Activated naive CD4-positive, alpha-beta T cell treated with anti-CD3 and anti-CD28 coated beads, Interleukin-2, amount 10 ng/mL, durations not matched to agents 7 days and 5 days (primary cell): ENCODE data around the gene MLLT3.
A peak's percentile ranks its signal among the peaks of the same experiment; 100 is the strongest.

ENCODE experiments used
- CTCF ChIA-PET: fragments of 350-600 bp; sonication (Branson Sonifier 250); formaldehyde crosslinking; loops from one replicate; lab custom pipeline; 2021; ENCODE audit warnings: antibody characterized with exemption; lab: Charles Lee
- DNase-seq: peaks from one replicate; pipeline ENCODE4 v3.0.0-alpha.2; 2020
- H3K27ac Mint-ChIP-seq: one replicate; pipeline ENCODE4 v1.8.0; 2021; ENCODE audit warnings: mild to moderate bottlenecking, moderate library complexity, mixed read lengths
- H3K27me3 Mint-ChIP-seq: one replicate; pipeline ENCODE4 v1.8.0; 2021; ENCODE audit warnings: mild to moderate bottlenecking, mixed read lengths
- H3K36me3 Mint-ChIP-seq: one replicate; pipeline ENCODE4 v1.8.0; 2021; ENCODE audit warnings: mixed read lengths
- H3K4me1 Mint-ChIP-seq: one replicate; pipeline ENCODE4 v1.8.0; 2021; ENCODE audit warnings: mixed read lengths
- H3K4me3 Mint-ChIP-seq: one replicate; pipeline ENCODE4 v1.8.0; 2021; ENCODE audit warnings: mild to moderate bottlenecking, moderate library complexity, mixed read lengths
- H3K9me3 Mint-ChIP-seq: one replicate; pipeline ENCODE4 v1.8.0; 2021; ENCODE audit warnings: mixed read lengths

Gene MLLT3

DNA sequence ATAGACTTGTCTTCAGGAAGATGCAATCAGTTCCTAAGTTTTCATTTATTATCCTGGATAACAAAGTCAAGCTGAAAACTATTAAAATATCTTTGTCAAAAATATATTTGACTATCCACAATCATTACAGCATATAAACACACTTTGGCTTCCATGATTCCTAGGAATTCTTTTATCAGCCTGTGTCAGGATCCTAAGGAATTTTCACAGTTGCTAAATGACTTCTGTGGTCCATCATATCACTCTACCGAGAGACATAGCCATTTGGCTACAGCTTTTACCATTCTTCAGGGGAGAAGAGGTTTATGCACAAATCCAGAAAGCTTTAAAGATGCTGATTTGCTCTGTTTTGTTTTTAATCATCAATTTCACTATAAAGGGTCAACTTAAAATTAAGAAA lies 128.3 kb downstream of the MLLT3 start:
- no peak for DNase-seq
- H3K27ac Mint-ChIP-seq, result no peak overlapping the region
- peaks cover 47% of the 10 kb centered on the region for H3K4me1 Mint-ChIP-seq
- H3K4me3 Mint-ChIP-seq, result no peak overlapping the region
- H3K27me3 Mint-ChIP-seq, result no peaks in the 10 kb centered on the region
- CTCF ChIA-PET, result no interaction called here
- H3K9me3 Mint-ChIP-seq, result no peaks in the 10 kb centered on the region
- H3K36me3 Mint-ChIP-seq, result peaks cover 26% of the 10 kb centered on the region

DNA sequence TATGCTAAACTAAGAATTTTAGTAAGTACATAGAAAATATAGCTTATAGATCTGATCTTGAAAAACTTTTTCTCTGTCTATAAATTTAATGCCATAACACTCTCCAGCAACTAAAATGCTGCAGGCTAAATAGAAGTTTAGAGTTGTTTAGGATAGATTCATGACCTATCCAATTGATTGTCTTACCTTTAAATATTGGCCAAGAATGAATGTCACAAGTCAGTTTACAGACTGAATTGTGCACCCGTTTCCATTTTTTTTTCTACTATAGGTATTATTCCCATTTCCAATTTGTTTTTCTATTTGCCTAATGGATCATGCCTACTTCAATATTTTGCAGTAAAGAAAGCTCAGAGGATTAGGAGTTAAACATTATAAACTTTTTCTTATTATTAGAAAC lies 129.5 kb downstream of the MLLT3 start:
- no peak for DNase-seq
- no peaks in the 10 kb centered on the region for H3K9me3 Mint-ChIP-seq
- H3K27ac Mint-ChIP-seq, result no peak overlapping the region
- H3K4me1 Mint-ChIP-seq, result peaks cover 45% of the 10 kb centered on the region
- peaks cover 23% of the 10 kb centered on the region for H3K36me3 Mint-ChIP-seq
- CTCF ChIA-PET, result no interaction called here
- no peaks in the 10 kb centered on the region for H3K27me3 Mint-ChIP-seq
- no peak overlapping the region for H3K4me3 Mint-ChIP-seq

DNA sequence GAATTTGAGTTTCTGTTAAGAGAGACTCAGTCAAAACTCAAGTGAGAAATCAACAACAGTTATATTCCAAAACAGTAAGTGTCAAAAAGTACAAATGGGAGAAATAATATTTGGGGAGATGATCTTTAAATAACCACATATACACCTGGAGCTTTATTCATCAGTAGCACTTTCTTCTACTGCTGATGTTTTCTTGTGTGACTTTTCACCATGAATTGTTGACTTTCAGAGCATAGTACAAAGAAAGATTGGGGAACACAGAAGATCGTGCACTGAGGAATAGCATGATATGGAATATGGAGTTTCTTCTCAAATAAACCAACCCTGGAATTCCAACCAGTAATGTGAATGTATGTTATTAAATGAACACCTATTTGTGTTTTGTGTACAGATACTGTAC lies 130.7 kb downstream of the MLLT3 start:
- Mint-ChIP-seq H3K9me3 (no peaks in the 10 kb centered on the region), H3K27me3 (no peaks in the 10 kb centered on the region), H3K4me1 (peaks cover 35% of the 10 kb centered on the region), H3K27ac (no peak overlapping the region), H3K4me3 (no peak overlapping the region), H3K36me3 (peaks cover 19% of the 10 kb centered on the region)
- CTCF ChIA-PET, result no interaction called here
- no peak for DNase-seq

DNA sequence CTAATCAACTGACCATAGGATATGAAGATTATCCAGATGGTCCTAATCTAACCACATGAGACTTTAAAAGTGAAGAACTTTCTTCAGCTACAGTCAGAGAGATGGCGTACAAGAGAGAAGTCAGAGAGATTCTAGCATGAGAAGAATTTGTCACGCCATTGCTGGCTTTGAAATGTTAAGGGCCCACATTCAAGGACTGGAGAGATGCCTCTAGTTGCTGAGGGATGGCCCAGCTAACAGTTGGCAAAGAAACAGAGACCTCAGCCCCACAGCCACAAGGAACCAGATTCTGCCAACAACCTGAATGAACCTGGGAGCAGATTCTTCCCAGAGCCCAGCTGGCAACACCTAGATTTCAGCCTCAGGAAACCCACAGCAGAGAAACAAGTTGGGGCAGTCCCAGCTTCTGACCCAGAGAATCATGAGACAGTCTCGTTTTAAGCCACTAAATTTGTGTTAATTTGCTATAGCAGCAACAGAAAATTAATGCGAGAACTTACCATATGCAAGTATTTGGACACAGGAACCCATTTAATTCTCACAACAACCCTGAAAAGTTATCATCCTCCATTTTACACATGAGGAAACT lies 132.0 kb downstream of the MLLT3 start:
- H3K36me3 Mint-ChIP-seq, result peaks cover 19% of the 10 kb centered on the region
- H3K4me1 Mint-ChIP-seq, result peaks cover 33% of the 10 kb centered on the region
- no peak overlapping the region for H3K4me3 Mint-ChIP-seq
- peak overlapping the region; percentile 28 for H3K27ac Mint-ChIP-seq
- DNase-seq, result no peak
- no peaks in the 10 kb centered on the region for H3K27me3 Mint-ChIP-seq
- H3K9me3 Mint-ChIP-seq, result no peaks in the 10 kb centered on the region
- CTCF ChIA-PET, result no interaction called here

DNA sequence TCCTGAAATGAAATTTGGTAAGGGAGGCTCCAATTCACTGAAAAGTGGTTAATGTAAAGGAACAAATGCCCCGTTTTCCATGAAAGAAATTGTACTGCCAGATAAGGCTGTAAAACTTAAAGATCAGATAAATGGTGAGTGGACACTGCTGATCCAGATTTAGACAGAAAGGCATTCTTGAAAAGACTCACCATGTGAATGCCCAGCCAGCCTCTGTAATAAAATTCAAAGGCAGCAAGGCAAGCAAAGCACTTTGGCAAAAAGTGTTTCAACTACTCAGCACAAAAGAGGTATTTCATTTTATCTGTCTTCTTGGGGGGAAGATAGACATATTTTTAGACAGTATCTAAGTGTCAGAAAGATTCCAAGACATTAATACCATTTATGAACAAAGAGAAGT lies 133.6 kb downstream of the MLLT3 start:
- Mint-ChIP-seq H3K4me1 (peaks cover 37% of the 10 kb centered on the region), H3K9me3 (no peaks in the 10 kb centered on the region), H3K27ac (no peak overlapping the region), H3K4me3 (no peak overlapping the region), H3K27me3 (no peaks in the 10 kb centered on the region), H3K36me3 (peaks cover 15% of the 10 kb centered on the region)
- no peak for DNase-seq
- CTCF ChIA-PET, result no interaction called here

DNA sequence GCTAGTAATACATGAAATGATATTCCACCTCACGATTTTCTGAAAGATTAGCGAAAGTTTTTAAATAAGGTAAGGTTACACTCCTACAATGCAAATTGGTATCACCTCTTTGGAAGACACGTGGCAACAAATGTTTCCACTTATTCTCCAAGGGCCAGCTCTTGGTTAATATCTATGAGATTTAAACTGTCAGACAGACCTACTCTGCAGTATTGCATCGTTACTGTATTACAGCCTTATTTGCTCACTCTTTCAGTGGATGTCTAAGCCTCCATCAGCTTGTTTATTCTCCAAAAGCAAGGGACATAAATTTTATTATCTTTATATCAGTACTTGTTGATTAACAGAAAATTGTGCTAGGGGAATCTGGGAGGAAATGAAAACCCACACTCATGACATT lies 135.7 kb downstream of the MLLT3 start:
- Mint-ChIP-seq H3K9me3 (no peaks in the 10 kb centered on the region), H3K36me3 (peaks cover 22% of the 10 kb centered on the region), H3K4me3 (no peak overlapping the region), H3K27me3 (no peaks in the 10 kb centered on the region), H3K27ac (no peak overlapping the region), H3K4me1 (peaks cover 42% of the 10 kb centered on the region)
- CTCF ChIA-PET, result interaction anchor here (1.7 kb wide), 1 partner anchor 67 kb away, joined by 5 read pairs; no protein-coding TSS in a partner anchor
- DNase-seq, result no peak

DNA sequence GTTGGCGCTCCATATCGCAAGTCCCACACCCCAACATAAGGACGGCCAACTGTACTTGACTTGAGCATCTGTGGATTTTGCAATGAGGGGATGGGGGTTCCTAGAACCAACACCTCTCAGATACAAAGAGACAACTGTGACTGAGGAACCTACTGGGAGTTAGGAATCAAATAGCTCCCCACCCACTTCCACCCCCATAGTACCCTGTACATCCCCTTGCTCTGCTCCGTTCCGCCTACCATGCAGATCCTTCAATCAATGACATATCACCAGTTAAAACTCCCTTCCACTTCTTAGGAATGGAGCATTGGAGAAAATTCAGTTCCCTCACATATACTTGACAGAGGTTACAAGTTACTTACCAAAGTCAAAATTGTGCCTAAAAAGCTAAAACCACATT lies 140.9 kb downstream of the MLLT3 start:
- DNase-seq, result no peak
- CTCF ChIA-PET, result no interaction called here
- Mint-ChIP-seq H3K27ac (no peak overlapping the region), H3K9me3 (no peaks in the 10 kb centered on the region), H3K36me3 (peaks cover 24% of the 10 kb centered on the region), H3K27me3 (no peaks in the 10 kb centered on the region), H3K4me3 (no peak overlapping the region), H3K4me1 (peaks cover 44% of the 10 kb centered on the region)

DNA sequence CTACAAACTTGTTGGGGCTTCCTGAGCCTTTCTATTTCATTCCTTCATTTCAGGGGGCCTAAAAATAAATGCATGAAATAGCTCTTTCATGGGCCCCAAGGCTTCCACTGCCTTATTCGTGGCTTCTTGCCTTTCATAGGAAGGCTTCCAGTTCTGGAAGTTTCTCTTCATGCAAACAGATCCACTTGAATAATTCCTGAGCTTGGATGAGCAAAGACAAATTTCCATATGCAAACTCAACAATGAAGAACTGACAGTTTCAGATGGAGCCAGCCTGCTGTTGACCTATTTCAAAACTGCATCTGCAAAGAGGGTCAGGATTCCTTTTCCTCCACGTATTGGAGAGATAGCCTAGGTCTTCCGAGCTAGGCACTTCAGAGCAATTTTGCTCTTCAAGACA lies 142.1 kb downstream of the MLLT3 start:
- CTCF ChIA-PET, result no interaction called here
- DNase-seq, result no peak
- Mint-ChIP-seq H3K4me3 (no peak overlapping the region), H3K27ac (no peak overlapping the region), H3K4me1 (peaks cover 41% of the 10 kb centered on the region), H3K9me3 (no peaks in the 10 kb centered on the region), H3K27me3 (no peaks in the 10 kb centered on the region), H3K36me3 (peaks cover 28% of the 10 kb centered on the region)

DNA sequence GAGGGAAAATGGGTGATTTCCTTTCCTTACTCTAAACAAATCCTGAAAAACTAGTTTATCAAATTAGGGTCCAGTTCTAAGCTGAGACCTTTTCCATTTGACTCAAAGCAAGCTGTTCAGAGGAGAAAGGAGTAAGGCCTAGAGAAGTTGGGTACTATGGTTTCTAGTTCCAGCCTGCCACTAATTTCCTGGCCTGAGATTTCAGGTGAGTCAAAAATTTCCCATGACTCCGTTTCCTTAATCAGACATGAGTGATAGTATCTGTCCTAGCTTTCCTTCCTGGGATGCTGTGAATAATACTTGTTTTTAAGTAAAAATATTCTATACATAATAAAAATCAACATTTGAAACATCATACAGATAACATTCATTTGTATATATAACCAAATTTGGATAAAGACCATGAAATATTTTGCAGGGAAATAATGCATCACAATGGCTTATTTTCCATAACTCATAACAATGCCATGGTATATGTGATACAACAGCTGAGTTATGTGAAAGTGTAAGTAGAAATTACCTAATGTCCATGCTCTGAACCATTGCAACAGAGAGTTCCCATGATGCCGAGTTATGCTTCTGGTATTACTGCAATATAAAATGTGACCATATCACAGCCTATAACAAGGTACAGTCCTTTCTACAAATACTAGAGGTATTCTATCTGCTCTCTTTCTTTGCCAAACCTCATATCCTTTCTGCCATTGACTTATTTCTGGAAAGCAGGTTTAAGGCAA lies 142.7 kb downstream of the MLLT3 start:
- no peak for DNase-seq

DNA sequence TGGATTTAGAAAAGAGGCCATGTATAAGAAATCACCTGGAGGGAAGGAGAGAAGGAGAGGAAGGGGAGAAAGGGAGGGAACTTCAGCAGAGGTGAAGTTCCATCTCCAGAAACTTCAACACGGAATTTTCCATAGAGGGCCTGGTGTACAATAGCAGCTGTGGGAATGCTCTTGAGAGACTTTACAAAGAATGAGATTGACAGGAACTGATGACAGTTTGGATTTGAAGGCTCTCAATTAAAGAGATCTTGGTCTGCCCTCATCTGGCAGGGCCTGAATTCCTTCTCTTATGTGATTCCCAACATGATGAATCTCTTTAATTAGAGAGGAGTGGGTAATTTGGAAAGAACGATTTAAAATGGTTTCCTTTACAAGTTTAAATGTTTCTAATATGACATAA lies 143.5 kb downstream of the MLLT3 start:
- CTCF ChIA-PET, result no interaction called here
- H3K4me3 Mint-ChIP-seq, result no peak overlapping the region
- H3K4me1 Mint-ChIP-seq, result peaks cover 36% of the 10 kb centered on the region
- DNase-seq, result no peak
- H3K27ac Mint-ChIP-seq, result no peak overlapping the region
- peaks cover 32% of the 10 kb centered on the region for H3K36me3 Mint-ChIP-seq
- no peaks in the 10 kb centered on the region for H3K9me3 Mint-ChIP-seq
- H3K27me3 Mint-ChIP-seq, result no peaks in the 10 kb centered on the region

More for the DNA sequence above, 142.7 kb downstream of the MLLT3 start:
- CTCF ChIA-PET, result no interaction called here
- Mint-ChIP-seq H3K27ac (no peak overlapping the region), H3K9me3 (no peaks in the 10 kb centered on the region), H3K27me3 (no peaks in the 10 kb centered on the region), H3K4me3 (no peak overlapping the region), H3K36me3 (peaks cover 30% of the 10 kb centered on the region), H3K4me1 (peaks cover 40% of the 10 kb centered on the region)

DNA sequence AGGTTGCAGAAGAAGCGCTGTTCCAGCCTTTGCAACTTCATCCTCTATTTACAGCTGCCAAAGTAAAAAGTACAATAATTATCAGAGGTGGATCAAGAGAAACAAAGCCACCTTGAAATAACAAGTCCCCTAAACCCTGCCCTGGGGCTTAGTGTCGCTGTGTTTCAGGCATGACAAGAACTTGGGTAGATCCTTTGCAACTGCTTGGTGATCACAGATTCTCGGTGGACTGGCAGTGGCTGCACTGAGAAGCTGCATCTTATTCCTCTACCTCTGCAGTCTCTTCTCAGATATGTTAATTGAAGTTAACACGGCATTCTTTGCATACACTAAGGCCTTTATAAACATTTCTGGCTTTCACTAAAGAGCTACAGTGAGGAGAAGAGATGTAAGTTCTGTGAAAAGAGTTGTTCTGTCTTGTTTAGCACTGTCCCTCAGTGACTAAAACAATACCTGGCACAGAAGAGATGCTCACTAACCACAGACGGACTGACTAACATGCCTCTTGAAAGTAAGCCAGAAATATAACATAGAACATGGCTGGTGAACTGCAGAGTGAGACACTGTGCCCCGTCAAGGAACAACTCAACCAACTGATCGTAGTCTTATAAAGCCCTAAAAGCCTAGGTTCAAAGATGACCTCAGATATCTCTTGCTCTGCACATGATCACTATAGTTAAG lies 144.2 kb downstream of the MLLT3 start:
- H3K27ac Mint-ChIP-seq, result no peak overlapping the region
- H3K4me1 Mint-ChIP-seq, result peaks cover 36% of the 10 kb centered on the region
- no peak for DNase-seq
- CTCF ChIA-PET, result interaction anchor here (1.5 kb wide), 1 partner anchor 121 kb away, joined by 3 read pairs; no protein-coding TSS in a partner anchor
- H3K9me3 Mint-ChIP-seq, result no peaks in the 10 kb centered on the region
- peaks cover 32% of the 10 kb centered on the region for H3K36me3 Mint-ChIP-seq
- H3K4me3 Mint-ChIP-seq, result no peak overlapping the region
- no peaks in the 10 kb centered on the region for H3K27me3 Mint-ChIP-seq

DNA sequence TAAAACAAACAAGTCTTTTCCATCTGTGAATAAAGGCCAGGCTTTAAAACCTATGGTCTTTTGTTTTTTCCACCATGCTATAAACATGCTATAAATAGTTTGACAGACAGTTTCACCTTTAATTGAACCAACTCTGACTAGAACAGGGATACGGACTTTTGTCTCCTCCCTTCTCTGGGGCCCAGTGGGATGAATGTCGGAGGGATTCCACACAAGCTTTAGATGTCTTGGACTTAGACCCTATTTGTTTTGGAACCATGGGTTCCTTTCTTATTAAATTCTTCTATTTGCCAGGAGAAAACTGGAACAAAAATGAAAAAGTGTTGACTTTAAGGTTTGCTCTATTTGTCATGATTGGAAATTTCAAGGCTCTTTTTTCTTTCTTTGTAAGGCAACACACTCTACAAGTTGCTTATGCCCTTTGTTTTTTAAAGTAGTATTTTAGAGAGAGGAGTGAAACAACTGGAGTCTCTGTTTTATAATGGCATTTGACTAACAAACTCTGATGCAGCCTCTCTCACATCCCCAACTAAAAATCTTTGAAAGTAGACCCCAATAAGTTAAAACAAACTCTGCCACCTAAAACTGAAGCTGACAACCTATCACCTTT lies 145.3 kb downstream of the MLLT3 start:
- H3K4me1 Mint-ChIP-seq, result peaks cover 33% of the 10 kb centered on the region
- peaks cover 28% of the 10 kb centered on the region for H3K36me3 Mint-ChIP-seq
- no peaks in the 10 kb centered on the region for H3K9me3 Mint-ChIP-seq
- no peak for DNase-seq
- H3K27me3 Mint-ChIP-seq, result no peaks in the 10 kb centered on the region
- H3K27ac Mint-ChIP-seq, result no peak overlapping the region
- CTCF ChIA-PET, result interaction anchor here (1.5 kb wide), 1 partner anchor 120 kb away, joined by 3 read pairs; no protein-coding TSS in a partner anchor
- no peak overlapping the region for H3K4me3 Mint-ChIP-seq

DNA sequence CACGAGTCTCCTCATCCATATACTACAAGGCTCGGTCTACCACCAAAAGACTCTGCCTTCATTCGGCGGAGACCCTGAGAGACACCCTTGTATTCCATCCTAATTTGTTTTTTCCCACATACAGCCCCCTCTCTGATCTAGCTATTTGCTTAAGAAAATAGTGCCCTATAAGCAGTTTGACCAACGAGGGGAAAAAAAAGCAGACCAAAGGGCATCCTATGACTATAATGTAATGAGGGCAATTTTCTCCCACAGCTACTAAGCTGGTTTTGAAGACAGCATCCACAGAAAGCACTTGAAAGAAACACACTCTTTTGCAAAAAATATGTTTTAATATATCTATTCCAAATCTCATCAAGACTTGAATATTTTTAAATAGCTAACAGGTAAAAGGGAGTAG lies 147.8 kb downstream of the MLLT3 start:
- Mint-ChIP-seq H3K4me1 (peaks cover 20% of the 10 kb centered on the region), H3K36me3 (peaks cover 34% of the 10 kb centered on the region), H3K27ac (no peak overlapping the region), H3K4me3 (no peak overlapping the region), H3K27me3 (no peaks in the 10 kb centered on the region), H3K9me3 (peaks cover 5% of the 10 kb centered on the region)
- DNase-seq, result no peak
- CTCF ChIA-PET, result no interaction called here

DNA sequence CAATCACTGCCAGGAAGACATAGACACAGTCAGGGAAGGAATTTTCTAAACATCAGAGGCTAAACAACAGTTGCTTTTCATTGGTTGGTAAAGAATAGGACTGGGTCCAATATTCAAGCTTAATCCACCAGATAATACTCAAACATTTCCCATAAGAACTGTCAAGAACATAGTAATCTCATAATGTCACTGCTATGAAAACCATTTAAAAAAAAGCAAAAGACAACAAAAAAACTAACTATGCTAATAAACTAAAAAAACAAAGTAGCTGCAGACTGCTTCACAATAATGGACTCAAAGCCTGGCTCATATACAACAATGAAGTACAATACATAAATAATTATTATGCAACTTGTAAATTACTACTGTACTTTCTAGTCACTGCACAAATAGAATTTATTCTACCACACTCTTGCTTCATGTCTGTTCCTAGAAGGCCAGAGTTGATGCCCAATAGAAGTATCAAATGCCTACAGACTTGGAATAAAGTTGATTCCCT lies 148.7 kb downstream of the MLLT3 start:
- H3K36me3 Mint-ChIP-seq, result peaks cover 33% of the 10 kb centered on the region
- H3K4me3 Mint-ChIP-seq, result no peak overlapping the region
- CTCF ChIA-PET, result no interaction called here
- H3K27me3 Mint-ChIP-seq, result no peaks in the 10 kb centered on the region
- H3K4me1 Mint-ChIP-seq, result peaks cover 14% of the 10 kb centered on the region
- no peak overlapping the region for H3K27ac Mint-ChIP-seq
- peaks cover 13% of the 10 kb centered on the region for H3K9me3 Mint-ChIP-seq
- no peak for DNase-seq
